Upper lobe of left lung (tissue), 4 donors: ENCODE results near the gene CFAP221.

Experiments used
- CTCF ChIP-seq, 6 experiments: fragments of 450-650 bp in 4 of 6; fragments of 200-600 bp in 2 of 6; sonication (generic) in 2 of 6; IDR thresholded peaks; one replicate each; pipeline ENCODE4 v1.5.1; 2016 to 2019; ENCODE audit warnings: antibody characterized with exemption in 6 of 6
- EP300 ChIP-seq, 4 donors: sonication (generic); formaldehyde crosslinking; IDR thresholded peaks; one replicate each; pipeline ENCODE4 v1.5.1; 2017; ENCODE audit warnings: antibody characterized with exemption in 4 of 4, control low read depth in 2 of 4
- POLR2A ChIP-seq, 4 donors: fragments of 450-650 bp; IDR thresholded peaks; one replicate each; pipeline ENCODE4 v1.5.1; 2016 to 2017; ENCODE audit warnings: antibody characterized with exemption in 4 of 4, mild to moderate bottlenecking in 2 of 4
- POLR2AphosphoS5 ChIP-seq, 2 donors: sonication (generic); formaldehyde crosslinking; IDR thresholded peaks; one replicate each; pipeline ENCODE4 v1.5.1; 2017; ENCODE audit warnings: antibody characterized with exemption in 2 of 2

- TF ChIP-seq POLR2AphosphoS5 (IDR thresholded peaks at IDR 0.05) (no peak), CTCF (IDR thresholded peaks at IDR 0.05) (no peak), POLR2A (IDR thresholded peaks at IDR 0.05) (no peak), EP300 (IDR thresholded peaks at IDR 0.05) (no peak)
Observed at GRCh38 chr2:119662297-119662696, 118.0 kb downstream of the CFAP221 start.
